GM18508 (cell line): Measurements from ENCODE around the gene ZFP90.
"Not testable (repeated sequence)": the region's sequence is repeated elsewhere in the genome, so short reads cannot be mapped to it uniquely, and the experiment has no call there.

ENCODE experiments used
- ATAC-seq: cut with Tn5 transposase; IDR thresholded peaks from one replicate; pipeline ENCODE4 v1.9.1; 2021; ENCODE audit warnings: moderate number of reproducible peaks; ENCODE audit not compliant: insufficient read depth, unreplicated experiment

ZFP90 gene

GRCh38 chr16:68538880-68539701 lies at the start of gene ZFP90:
ZFP90 (plus strand) TSS chr16:68539291; CDS start chr16:68539793, 502 bp downstream.
- ATAC-seq, result no peak

- no peak for ATAC-seq
Measured at GRCh38 chr16:68490358-68490757, 48.7 kb upstream of the ZFP90 start.

GRCh38 chr16:68490829-68491575 lies 48.1 kb upstream of the ZFP90 start:
- no peak for ATAC-seq

- ATAC-seq, result no peak
Measured at GRCh38 chr16:68491576-68491950, 47.5 kb upstream of the ZFP90 start.

- no peak for ATAC-seq
Measured at GRCh38 chr16:68492151-68492542, 46.9 kb upstream of the ZFP90 start.

- no peak for ATAC-seq
Measured at GRCh38 chr16:68492543-68493411, 46.3 kb upstream of the ZFP90 start.

GRCh38 chr16:68493412-68494070 lies 45.5 kb upstream of the ZFP90 start:
- no peak for ATAC-seq

GRCh38 chr16:68494261-68494660 lies 44.8 kb upstream of the ZFP90 start:
- ATAC-seq, result not testable (repeated sequence)

GRCh38 chr16:68496689-68497088 lies 42.4 kb upstream of the ZFP90 start:
- no peak for ATAC-seq

- ATAC-seq, result no peak
Measured at GRCh38 chr16:68499006-68499405, 40.1 kb upstream of the ZFP90 start.

GRCh38 chr16:68503334-68503733 lies 35.8 kb upstream of the ZFP90 start:
- no peak for ATAC-seq

GRCh38 chr16:68504066-68504465 lies 35.0 kb upstream of the ZFP90 start:
- ATAC-seq, result no peak

GRCh38 chr16:68506331-68507053 lies 32.6 kb upstream of the ZFP90 start:
- ATAC-seq, result no peak

- ATAC-seq, result no peak
Measured at GRCh38 chr16:68508013-68508412, 31.1 kb upstream of the ZFP90 start.

GRCh38 chr16:68508641-68509240 lies 30.4 kb upstream of the ZFP90 start:
- no peak for ATAC-seq

GRCh38 chr16:68509381-68509780 lies 29.7 kb upstream of the ZFP90 start:
- no peak for ATAC-seq

GRCh38 chr16:68510775-68511174 lies 28.3 kb upstream of the ZFP90 start:
- no peak for ATAC-seq

GRCh38 chr16:68512183-68512582 lies 26.9 kb upstream of the ZFP90 start:
- no peak for ATAC-seq

- no peak for ATAC-seq
Measured at GRCh38 chr16:68512742-68513141, 26.3 kb upstream of the ZFP90 start.
